22Rv1 (cell line): ENCODE results near the gene EIF2D.

Source experiments
- CTCF ChIP-seq: fragments of 450-650 bp; IDR thresholded peaks from 2 replicates; pipeline ENCODE4 v1.5.1; 2017; ENCODE audit warnings: mild to moderate bottlenecking
- ZFX ChIP-seq: fragments of 450-650 bp; IDR thresholded peaks from 2 replicates; pipeline ENCODE4 v1.6.1; 2017; ENCODE audit warnings: antibody characterized with exemption, borderline replicate concordance

- TF ChIP-seq CTCF: no peak
- no peak for TF ChIP-seq ZFX
These were observed 16.5 kb downstream of the EIF2D start for GRCh38 chr1:206595581-206596318.
